OCI-LY1 (cell line): ENCODE measurements around the gene GPR18.

Source experiments
- CTCF ChIP-seq: fragments of 200-600 bp; sonication (generic), shearing (Covaris generic); IDR thresholded peaks from 2 replicates; pipeline ENCODE4 v1.5.1; 2017; ENCODE audit warnings: mild to moderate bottlenecking, antibody characterized with exemption, low read length, moderate library complexity, mixed read lengths
- EZH2 ChIP-seq: fragments of 200-600 bp; sonication (generic), shearing (Covaris generic); IDR thresholded peaks from 2 replicates; pipeline ENCODE4 v1.8.0; 2017; ENCODE audit warnings: borderline replicate concordance, mixed run types, mild to moderate bottlenecking, antibody characterized with exemption, low read length, moderate library complexity, mixed read lengths

- TF ChIP-seq EZH2 (no peak), CTCF (no peak)
Measured at GRCh38 chr13:99220199-99220935, 37.8 kb downstream of the GPR18 start.
